Epidermal melanocyte (primary cell): ENCODE measurements around the gene CPLX1.

Experiments
- DNase-seq: peaks from one replicate; pipeline ENCODE4 v3.0.0; 2011; ENCODE audit warnings: low spot score; ENCODE audit not compliant: insufficient read length

The CPLX1 gene

DNA sequence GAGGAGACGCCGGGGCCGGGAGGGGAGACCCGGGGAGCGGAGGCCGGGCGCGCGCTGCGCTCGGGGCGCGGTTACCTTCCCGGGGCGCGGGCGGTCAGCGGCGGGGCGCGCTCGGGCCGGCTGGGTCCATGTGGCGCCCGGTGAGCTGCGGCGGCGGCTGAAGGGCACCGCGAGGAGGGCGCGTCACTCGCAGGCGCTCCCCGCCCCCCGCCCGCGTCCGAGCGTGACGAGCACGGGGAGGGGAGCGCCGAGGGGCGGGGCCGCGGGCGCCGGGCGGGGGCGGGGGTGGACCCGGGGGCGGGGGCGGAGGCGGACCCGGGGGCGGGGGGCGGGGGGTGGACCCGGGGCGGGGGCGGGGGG lies at the start of gene CPLX1:
CPLX1 (minus strand) TSS at position 159 of the 360 bp plus-strand sequence. CDS start 1,607 bp downstream, outside the sequence.
- no peak for DNase-seq

DNA sequence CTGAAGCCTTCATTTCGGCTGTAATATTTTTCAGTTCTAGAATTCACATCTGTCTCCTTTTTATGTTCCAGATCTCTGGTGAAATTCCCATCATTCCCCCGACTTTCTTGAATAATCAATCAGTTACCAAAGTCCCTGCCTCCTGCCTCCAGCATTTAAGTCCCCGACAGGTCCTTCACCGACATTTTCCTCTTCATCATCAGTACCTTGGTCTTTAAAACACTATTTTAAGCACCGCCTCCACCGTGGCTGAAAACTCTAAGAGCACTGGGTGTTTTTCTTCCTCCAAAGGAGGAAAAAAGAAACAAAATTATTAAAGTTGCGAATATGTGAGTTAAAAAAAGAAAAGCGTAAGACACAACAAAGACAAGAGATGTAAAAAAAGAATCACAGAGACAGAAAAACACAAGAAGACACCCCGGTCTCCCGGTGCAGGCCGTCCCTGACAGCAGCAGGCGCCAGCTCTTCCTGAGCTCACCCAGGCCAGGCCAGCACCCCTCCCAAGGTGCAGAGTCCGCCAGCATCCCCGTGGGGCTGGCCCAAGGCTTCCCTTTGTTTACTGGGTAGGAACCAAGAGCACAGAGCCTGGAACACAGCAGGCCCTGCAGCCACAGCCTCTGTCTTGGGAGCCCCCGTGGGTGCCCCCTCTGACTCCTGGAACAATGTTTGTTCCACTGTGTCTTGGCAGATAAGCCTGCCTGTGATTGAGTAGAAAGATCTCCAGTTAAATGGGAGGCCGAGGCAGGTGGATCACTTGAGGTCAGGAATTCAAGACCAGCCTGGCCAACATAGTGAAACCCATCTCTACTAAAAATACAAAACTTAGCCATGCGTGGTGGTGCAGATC lies 49.3 kb upstream of the CPLX1 start:
- DNase-seq = no peak

DNA sequence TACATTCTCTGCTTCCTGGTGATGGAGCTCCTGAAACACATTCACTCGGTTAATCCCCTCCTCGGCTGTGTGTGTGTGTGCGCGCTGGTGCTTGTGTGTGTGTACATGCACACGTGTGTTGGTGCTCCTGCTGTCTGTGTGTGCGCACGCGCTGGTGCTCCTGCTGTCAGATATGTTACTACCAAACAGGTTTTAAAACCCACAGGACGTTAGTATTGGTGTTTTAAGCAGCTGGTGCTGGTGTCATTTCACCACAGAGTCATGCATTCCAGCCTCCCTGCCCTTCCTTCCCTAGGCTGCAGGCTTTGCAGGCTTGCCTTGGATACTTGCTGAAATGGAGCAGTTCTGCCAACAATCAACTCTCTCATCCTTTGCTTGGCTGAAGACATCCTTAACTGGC lies 48.1 kb upstream of the CPLX1 start:
- no peak for DNase-seq

DNA sequence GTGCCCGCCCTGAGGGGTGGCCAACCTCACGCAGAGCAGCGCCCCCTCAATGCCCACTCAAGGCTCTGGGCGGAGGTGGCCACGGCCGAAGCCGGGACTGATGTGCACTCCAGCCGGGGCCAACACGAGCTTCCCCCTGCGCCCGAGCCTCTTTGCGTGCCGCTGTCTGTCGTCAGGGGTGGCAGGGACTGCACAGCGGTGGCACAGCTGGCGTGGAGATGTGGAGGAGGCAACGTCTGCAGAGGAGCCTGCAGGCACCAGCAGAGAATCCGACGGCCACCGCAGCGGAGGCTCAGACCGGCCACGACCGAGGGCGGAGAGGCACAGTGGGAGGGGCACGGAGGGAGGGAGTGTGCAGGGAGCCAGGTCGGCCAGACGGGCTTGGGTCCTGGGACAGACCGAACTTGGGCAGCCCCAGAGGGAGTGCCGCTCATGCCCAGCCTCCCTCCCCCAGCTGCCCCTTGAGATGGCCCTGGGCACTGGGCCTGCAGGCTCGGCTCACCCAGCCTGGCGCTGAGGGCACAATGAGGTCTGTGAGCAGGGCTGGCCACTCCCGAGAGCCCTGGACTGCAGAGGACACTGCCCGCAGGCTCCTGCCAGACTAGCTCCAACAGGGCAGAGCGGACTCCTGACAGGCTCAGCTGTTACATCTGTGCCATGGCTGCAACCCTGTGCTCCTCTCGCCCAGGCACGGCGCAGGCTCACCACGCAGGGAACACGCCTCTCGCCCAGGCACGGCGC lies 46.5 kb upstream of the CPLX1 start:
- DNase-seq = no peak

DNA sequence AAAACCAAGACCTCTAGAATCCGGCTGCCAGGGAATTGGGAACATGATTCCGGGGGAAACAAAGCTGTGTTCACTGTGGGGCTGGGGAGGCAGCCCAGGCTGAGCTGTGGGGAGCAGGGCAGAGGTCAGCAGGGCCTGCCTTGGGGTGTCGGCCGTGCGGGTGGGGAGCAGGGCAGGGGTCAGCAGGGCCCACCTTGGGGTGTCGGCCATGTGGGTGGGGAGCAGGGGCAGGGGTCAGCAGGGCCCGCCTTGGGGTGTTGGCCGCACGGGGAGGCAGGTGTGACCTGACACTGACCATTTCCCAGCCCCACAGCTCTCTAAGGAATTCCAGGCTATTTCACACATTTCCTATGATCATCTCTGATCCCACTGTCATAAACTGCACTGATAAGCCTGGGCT lies 45.6 kb upstream of the CPLX1 start:
- DNase-seq = no peak

DNA sequence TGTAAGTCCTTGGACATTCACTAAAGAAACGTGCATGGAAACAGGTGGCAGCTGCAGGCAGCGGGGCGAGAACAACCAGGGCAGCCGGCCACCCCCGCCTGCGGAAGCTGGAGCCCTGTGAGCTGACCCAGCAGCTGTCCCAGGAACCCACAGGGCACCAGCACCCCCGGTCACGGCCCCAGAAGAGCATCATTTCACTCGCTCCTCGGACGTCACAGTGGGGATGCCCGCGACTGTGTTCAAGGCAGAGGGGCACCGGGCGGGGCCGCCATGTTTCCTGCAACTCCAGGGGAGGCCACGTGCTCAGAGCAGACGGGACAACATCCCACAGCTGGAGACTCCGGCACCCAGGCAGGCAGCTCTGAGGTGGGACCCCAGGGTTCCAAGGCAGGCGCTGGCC lies 45.0 kb upstream of the CPLX1 start:
- no peak for DNase-seq

DNA sequence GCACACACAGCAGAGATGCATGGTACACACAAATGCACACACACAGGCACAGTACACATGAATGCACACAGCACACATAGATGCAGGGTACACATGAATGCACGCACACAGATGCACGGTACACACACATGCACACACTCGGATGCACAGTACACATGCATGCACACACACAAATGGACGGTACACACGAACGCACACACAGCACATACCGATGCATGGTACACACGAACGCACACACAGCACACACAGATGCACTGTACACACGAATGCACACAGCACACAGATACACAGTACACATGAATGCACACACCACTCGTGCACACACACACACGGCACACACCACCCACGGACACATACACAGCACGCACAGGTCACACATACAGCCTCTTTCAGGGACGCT lies 43.8 kb upstream of the CPLX1 start:
- no peak for DNase-seq

DNA sequence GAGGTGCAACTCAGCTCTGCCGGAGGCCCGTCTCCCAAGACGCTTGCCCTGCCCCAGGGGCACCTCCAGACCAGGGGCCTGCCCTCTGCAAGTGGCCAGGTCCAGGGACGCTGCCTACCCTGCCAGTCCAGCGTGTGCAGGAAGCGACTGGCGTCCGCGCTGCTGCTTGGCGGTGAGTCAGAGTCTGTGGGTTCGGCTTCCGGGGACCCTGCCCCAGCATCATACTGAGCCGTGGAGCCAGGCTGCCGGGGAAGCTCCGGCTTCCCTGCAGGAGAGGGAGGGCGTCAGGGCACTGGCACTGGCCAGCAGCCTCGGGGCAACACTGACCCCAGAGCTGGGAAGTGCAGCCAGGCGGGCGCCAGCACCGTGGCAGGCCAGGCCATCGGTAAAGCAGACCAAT lies 42.5 kb upstream of the CPLX1 start:
- DNase-seq = no peak

DNA sequence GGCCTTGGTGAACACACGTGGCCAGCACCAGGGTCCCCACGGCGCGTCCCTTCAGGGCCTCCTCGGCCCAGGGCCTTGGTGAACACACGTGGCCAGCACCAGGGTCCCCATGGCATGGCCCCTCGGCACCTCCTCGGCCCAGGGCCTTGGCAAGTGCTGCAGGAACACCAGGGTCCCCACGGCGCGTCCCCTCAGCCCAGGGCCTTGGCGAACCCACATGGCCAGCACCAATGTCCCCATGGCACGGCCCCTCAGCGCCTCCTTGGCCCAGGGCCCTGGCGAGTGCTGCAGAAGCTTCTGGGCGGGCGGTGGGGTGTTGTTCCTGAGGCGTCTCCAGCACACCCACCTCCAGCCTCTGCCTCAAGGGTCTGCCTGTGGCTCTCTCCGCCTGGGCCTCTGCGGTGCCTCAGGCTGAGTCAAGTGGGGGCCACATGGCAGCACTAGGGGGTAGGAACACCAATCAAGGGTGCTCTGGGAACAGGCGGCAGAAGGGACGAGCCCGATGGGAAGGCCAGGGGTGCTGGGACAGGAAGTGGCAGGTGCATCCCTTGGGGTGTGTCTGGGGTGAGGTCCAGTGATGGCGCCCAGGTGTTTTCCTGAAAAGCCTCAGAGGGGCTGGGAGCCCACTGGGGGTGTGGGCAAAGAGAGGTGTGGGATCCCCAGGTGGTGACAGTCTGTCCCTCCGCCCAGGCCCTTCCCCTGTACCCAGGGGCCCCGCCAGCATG lies 41.8 kb upstream of the CPLX1 start:
- DNase-seq = no peak

DNA sequence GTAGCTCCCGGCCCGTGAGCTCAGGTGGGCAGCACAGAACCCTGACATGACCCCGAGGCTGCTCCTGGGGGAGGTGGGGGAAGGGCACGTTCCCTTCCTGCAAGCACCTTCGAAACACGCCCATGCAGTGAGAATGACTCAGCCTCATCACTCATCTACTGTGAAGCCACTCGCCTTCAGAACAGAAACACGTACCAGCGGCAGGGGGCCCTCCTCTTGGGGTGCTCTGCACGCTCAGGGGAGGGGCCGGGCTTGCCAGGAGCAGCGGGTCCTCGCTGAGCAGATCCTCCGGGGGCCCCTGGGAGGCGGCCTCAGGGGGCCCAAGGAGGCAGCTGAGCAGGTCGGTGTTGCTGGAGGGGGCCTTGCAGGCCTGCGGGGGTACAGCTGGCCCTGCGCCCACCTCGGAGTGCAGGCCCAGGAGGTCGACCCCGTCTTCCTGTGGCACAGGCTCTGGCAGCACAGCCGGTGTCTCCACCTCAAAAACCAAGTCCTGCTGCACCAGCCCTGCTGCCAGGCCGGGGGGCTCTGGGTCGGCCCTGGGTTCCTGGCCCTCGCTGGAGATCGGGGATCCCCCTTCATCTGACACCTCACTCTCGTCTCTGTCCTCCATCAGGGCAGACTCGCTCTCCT lies 40.9 kb upstream of the CPLX1 start:
- no peak for DNase-seq

DNA sequence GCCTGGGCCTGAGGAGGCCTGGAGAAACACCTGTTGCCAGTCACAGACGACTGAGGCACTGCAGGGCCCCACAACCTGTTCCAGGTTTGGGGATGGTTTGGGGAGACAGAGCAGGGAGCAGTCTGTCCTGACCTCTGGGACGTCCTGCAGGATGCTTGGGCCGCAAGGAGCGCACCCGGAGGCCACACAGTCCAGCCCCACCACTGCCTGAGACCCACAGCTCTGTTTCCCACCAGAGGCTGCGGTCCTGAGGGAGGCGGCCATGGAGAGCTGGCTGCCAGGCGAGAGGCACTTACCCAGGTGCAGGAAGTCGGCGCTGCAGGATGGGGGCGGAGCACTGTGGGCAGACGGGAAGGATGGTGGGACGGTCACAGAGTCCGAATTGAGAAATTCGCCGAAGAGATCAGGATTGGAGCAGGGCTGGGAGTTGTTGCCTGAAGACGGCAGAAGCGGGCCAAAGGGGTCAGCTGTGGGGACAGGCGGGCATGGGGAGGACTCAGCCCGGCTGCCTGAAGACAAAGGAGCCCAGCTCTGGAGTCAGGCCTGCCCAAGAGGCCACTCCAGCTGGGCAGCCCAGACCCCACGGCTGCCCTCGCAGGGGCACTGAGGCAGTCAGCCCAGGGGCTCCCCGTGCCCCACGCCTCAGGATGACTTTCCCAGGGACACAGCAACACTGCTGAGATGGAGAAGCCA lies 40.3 kb upstream of the CPLX1 start:
- no peak for DNase-seq

DNA sequence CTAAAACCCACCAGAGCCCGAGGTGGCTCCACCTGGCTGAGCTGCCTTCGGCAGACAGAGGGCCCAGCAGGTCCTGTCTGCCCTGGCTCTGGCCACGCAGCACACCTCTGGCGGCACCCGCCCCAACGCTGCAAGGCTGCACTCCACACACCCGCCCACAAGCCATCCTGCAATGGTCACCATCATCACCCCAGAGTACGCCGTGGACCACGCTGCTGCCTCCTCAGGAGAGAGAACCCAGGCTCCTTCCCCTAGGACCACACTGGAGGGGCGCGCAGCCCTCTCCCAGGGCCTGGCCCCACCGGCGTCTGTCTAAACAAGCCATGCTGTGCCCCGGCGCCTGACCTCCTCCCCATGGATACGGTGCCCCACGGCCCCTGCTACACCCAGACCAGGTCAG lies 39.6 kb upstream of the CPLX1 start:
- DNase-seq = no peak

DNA sequence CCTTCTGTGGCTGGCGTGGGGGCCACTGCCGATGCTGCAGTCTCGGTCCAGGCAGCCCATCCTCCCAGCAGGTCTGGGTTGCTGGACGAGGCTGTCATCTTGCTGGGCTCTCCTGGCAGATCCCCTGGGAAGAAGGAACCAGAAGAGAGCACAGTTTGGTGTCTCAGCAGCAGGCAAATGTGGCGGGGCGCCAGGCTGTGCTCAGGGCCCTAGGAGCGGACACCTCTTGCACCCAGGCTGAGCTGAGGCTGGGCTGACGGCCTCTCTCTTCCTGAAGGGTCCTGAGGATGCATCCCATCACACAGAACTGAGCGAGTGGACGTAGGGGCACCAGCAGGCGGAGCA lies 39.2 kb upstream of the CPLX1 start:
- no peak for DNase-seq

DNA sequence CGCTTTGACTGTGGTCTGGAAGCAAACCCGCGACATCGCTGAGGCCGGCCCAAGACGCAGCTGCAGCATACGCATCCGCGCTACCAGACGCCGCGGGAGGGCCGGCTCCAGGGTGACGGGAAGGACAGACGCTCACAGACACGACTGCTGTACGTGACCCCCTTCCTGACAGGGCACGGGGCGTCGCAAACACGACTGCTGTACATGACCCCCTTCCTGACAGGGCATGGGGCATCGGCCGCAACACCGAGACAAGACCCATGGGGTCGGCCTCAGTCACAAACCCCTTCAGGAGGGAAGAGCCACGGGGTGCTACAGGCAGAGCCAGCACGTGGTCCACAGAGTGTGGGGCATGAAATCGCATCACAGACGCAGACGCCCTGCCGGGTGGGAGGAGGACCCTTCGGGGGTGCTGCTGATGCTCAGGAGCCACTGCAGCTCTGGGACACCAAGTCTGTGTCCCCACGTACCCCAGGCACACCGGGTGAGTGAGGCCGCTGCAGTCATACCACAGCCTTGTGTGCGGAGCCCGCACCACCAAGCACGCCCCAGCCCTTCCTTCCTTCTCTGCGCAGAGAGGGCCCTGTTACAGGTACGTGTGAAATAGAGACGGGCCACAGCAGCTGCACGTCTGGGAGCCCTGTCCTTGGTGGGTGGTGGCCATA lies 38.7 kb upstream of the CPLX1 start:
- no peak for DNase-seq

DNA sequence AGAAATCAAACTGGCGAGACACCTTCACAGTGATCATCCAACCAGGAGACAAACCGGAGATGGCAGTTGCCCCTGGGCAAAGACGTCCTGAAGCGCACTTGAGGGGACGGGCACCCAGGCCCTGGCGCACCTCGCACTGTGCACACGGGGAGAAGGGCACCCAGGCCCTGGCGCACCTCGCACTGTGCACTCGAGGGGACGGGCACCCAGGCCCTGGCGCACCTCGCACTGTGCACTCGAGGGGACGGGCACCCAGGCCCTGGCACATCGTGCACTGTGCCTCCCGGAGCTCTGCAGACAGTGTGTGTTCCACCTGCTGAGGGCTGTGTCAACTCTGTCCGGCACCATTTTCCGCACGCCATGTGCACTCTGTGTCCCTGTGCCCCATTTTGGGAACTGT lies 34.6 kb upstream of the CPLX1 start:
- DNase-seq = no peak

DNA sequence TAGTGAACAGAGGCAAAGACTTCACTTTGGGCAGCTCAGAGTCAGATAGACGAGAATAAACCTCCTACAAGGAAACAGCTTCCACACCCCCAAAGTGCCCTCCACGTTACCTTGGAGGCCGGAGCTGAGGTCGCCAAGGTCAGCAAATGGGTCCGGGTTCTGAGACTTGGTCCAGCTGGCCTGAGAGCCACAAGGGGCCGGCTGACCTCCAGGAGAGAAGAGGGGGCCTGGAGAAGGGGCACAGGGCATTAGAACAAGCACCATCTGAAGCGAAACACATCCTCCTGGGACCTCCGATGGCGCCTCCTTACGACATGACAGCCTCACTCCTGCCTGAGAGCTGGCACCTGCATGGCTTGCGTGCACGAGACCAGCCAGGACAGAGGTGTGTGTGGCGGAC lies 33.6 kb upstream of the CPLX1 start:
- DNase-seq = no peak

DNA sequence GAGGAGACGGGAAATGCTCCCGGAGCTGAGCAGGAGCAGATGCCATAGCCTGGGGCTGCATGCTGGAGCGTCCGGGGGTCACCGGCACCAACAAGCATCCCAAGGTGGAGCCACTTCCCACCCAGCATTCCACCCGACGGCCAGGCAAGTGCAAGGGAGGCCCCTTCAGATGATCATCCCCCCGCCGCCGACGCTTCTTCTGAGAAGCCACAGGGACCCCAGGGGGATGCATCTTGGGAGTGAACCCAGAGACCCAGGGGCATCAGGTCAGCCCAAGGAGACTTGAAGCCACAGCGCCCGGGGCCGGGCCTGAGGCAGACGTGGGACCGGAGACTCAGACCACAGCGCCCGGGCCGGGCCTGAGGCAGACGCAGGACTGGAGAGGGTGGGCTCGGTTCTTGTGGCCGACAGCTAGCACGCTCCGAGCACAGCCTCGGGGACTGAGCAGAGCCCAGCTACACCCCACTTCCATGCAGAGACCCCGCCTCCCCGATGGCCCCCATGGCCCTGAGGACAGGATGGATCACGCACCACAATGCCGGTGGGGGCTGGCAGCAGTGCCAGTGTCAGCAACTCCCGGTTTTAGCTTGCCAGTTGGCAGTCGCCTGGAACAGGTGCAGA lies 33.0 kb upstream of the CPLX1 start:
- DNase-seq = no peak

DNA sequence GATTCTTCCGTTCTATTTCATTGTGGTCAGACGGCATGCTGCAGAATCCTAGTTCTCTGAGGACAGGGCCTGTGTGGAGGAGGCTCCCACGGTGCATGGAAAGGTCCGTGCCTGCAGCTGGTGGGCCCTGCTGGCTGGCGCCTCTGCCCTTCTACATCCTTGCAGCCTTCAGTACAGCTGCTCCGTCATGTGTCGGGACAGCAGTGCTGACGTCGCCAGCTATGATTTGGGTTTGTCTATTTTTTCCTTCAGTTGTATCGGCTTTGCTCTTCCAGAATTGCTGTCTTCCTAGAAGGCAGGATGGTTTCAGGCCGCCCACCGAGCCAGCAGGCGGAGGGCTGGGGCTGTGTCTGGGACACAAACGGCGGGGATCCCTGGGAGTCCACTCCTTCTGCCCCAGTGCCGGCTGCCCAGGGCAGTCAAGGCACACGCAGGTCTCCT lies 32.1 kb upstream of the CPLX1 start:
- DNase-seq = no peak

DNA sequence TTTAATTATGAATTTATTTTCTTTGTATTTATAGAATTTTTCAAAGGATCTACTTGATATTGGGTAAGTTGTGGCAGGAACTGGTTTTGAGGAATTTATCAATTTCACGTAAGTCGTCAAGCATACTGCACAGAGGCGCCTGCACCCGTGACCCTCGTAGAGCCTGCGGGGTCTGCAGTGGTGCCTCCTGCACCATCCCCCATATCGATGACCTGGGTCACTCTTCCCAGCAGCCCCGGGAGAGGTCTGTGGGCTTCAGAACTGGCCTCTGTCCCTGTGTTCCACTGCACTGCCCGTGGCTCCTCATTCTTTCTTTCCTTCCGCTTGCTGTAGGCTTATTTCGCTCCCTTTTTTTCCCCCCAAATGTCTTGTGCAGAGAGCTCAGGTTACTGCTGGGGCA lies 31.5 kb upstream of the CPLX1 start:
- DNase-seq = no peak

DNA sequence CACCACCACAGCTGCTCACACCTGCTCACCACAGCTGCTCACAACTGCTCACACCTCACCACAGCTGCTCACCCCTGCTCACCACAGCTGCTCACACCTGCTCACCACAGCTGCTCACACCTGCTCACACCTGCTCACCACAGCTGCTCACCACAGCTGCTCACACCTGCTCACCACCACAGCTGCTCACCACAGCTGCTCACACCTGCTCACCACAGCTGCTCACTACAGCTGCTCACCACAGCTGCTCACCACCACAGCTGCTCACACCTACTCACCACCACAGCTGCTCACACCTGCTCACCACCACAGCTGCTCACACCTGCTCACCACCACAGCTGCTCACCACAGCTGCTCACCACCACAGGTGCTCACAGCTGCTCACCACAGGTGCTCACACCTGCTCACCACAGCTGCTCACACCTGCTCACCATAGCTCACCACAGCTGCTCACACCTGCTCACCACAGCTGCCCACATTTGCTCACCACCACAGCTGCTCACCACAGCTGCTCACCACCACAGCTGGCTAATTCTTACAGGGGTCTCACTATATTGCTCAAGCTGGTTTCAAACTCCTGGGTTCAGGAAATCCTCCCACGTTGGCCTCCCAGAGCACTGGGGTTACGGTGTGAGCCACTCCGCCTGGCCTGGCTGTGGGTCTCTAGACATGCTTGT lies 30.4 kb upstream of the CPLX1 start:
- no peak for DNase-seq
